Activated T-helper 9 cell treated with anti-CD3 and anti-CD28 coated beads, Interleukin-2, amount 50 U/mL, for 16 hours (primary cell): ENCODE data around the gene DCUN1D2.

Experiments used
- DNase-seq: peaks from one replicate; pipeline ENCODE4 v3.0.0-alpha.2; 2020; ENCODE audit warnings: low read depth

DCUN1D2 gene

GRCh38 chr13:113422807-113423519 is 67.5 kb downstream of the DCUN1D2 start:
- DNase-seq, result no peak

- DNase-seq, result no peak
Measured at GRCh38 chr13:113421673-113422270, 68.7 kb downstream of the DCUN1D2 start.

- DNase-seq, result no peak
Measured at GRCh38 chr13:113420833-113421600, 69.5 kb downstream of the DCUN1D2 start.

GRCh38 chr13:113420232-113420631 is 70.3 kb downstream of the DCUN1D2 start:
- no peak for DNase-seq

- no peak for DNase-seq
Measured at GRCh38 chr13:113419531-113420193, 70.8 kb downstream of the DCUN1D2 start.

GRCh38 chr13:113418722-113419049 is 71.8 kb downstream of the DCUN1D2 start:
- no peak for DNase-seq

- DNase-seq, result no peak
Measured at GRCh38 chr13:113417836-113418721, 72.4 kb downstream of the DCUN1D2 start.

- no peak for DNase-seq
Measured at GRCh38 chr13:113417008-113417751, 73.3 kb downstream of the DCUN1D2 start.

- no peak for DNase-seq
Measured at GRCh38 chr13:113415825-113416224, 74.7 kb downstream of the DCUN1D2 start.

- no peak for DNase-seq
Measured at GRCh38 chr13:113415032-113415431, 75.5 kb downstream of the DCUN1D2 start.

- no peak for DNase-seq
Measured at GRCh38 chr13:113414335-113414734, 76.2 kb downstream of the DCUN1D2 start.

GRCh38 chr13:113413898-113414282 is 76.6 kb downstream of the DCUN1D2 start:
- no peak for DNase-seq

GRCh38 chr13:113413178-113413897 is 77.2 kb downstream of the DCUN1D2 start:
- DNase-seq, result no peak

- DNase-seq, result no peak
Measured at GRCh38 chr13:113412440-113412839, 78.1 kb downstream of the DCUN1D2 start.

GRCh38 chr13:113411216-113412023 is 79.1 kb downstream of the DCUN1D2 start:
- DNase-seq, result no peak

- no peak for DNase-seq
Measured at GRCh38 chr13:113410472-113411201, 79.9 kb downstream of the DCUN1D2 start.

- DNase-seq, result no peak
Measured at GRCh38 chr13:113408562-113408961, 81.9 kb downstream of the DCUN1D2 start.

- DNase-seq, result no peak
Measured at GRCh38 chr13:113407531-113408393, 82.7 kb downstream of the DCUN1D2 start.
